HG02943 (cell line): ENCODE data around the gene FAM222A.

Experiments
- ATAC-seq: cut with Tn5 transposase; IDR thresholded peaks from one replicate; pipeline ENCODE4 v1.9.1; 2021; ENCODE audit warnings: mild to moderate bottlenecking, low read depth, moderate library complexity; ENCODE audit not compliant: unreplicated experiment

FAM222A gene

GRCh38 chr12:109713187-109714070 lies at the start of gene FAM222A:
FAM222A (plus strand) TSS chr12:109713825; CDS start chr12:109744147, 30,322 bp downstream.
- peak; percentile 83 for ATAC-seq

GRCh38 chr12:109664402-109664801 lies 49.2 kb upstream of the FAM222A start:
- ATAC-seq, result no peak

GRCh38 chr12:109666068-109666467 lies 47.6 kb upstream of the FAM222A start:
- no peak for ATAC-seq

GRCh38 chr12:109670731-109671130 lies 42.9 kb upstream of the FAM222A start:
- ATAC-seq, result no peak

- ATAC-seq, result no peak
Measured at GRCh38 chr12:109671502-109671901, 42.1 kb upstream of the FAM222A start.

GRCh38 chr12:109673379-109673778 lies 40.2 kb upstream of the FAM222A start:
- ATAC-seq, result no peak

- ATAC-seq, result no peak
Measured at GRCh38 chr12:109673884-109674283, 39.7 kb upstream of the FAM222A start.

- ATAC-seq, result no peak
Measured at GRCh38 chr12:109675411-109675810, 38.2 kb upstream of the FAM222A start.

GRCh38 chr12:109677279-109677691 lies 36.3 kb upstream of the FAM222A start:
- no peak for ATAC-seq

- no peak for ATAC-seq
Measured at GRCh38 chr12:109678719-109679118, 34.9 kb upstream of the FAM222A start.

GRCh38 chr12:109679501-109680263 lies 33.9 kb upstream of the FAM222A start:
- no peak for ATAC-seq

- ATAC-seq, result no peak
Measured at GRCh38 chr12:109680264-109681005, 33.2 kb upstream of the FAM222A start.

- no peak for ATAC-seq
Measured at GRCh38 chr12:109681986-109682707, 31.5 kb upstream of the FAM222A start.

GRCh38 chr12:109682708-109683060 lies 30.9 kb upstream of the FAM222A start:
- ATAC-seq, result no peak

GRCh38 chr12:109683316-109683715 lies 30.3 kb upstream of the FAM222A start:
- no peak for ATAC-seq

- no peak for ATAC-seq
Measured at GRCh38 chr12:109685574-109686447, 27.8 kb upstream of the FAM222A start.

GRCh38 chr12:109686523-109686922 lies 27.1 kb upstream of the FAM222A start:
- no peak for ATAC-seq

GRCh38 chr12:109687250-109687649 lies 26.4 kb upstream of the FAM222A start:
- no peak for ATAC-seq

- no peak for ATAC-seq
Measured at GRCh38 chr12:109689426-109689825, 24.2 kb upstream of the FAM222A start.
